Cerebellar cortex (tissue), 1 donor: Measurements from ENCODE around the gene CUL4A.
A peak's percentile ranks its signal among the peaks of the same experiment; 100 is the strongest.
"Not testable (repeated sequence)": the region's sequence is repeated elsewhere in the genome, so short reads cannot be mapped to it uniquely, and the experiment has no call there.

Source experiments
- DNase-seq: peaks from one replicate; pipeline ENCODE4 v3.0.0-alpha.2; 2015; ENCODE audit warnings: low spot score

The CUL4A gene

GRCh38 chr13:113239357-113239756 is 29.9 kb downstream of the CUL4A start:
- DNase-seq, result no peak

- DNase-seq, result no peak
Observed at GRCh38 chr13:113239986-113240385, 30.6 kb downstream of the CUL4A start.

- DNase-seq, result not testable (repeated sequence)
Observed at GRCh38 chr13:113241623-113242022, 32.2 kb downstream of the CUL4A start.

GRCh38 chr13:113243847-113244246 is 34.4 kb downstream of the CUL4A start:
- no peak for DNase-seq

GRCh38 chr13:113245849-113246796 is 36.7 kb downstream of the CUL4A start:
- DNase-seq, result no peak

- no peak for DNase-seq
Observed at GRCh38 chr13:113252516-113253095, 43.2 kb downstream of the CUL4A start.

GRCh38 chr13:113257908-113258307 is 48.5 kb downstream of the CUL4A start:
- not testable (repeated sequence) for DNase-seq

- DNase-seq, result no peak
Observed at GRCh38 chr13:113258321-113259054, 49.1 kb downstream of the CUL4A start.

- no peak for DNase-seq
Observed at GRCh38 chr13:113260996-113261395, 51.6 kb downstream of the CUL4A start.

- DNase-seq, result not testable (repeated sequence)
Observed at GRCh38 chr13:113263016-113263415, 53.6 kb downstream of the CUL4A start.

- DNase-seq, result no peak
Observed at GRCh38 chr13:113267642-113268405, 58.4 kb downstream of the CUL4A start.

- no peak for DNase-seq
Observed at GRCh38 chr13:113272031-113272430, 62.6 kb downstream of the CUL4A start.

GRCh38 chr13:113272701-113273181 is 63.3 kb downstream of the CUL4A start:
- no peak for DNase-seq

GRCh38 chr13:113273321-113273720 is 63.9 kb downstream of the CUL4A start:
- no peak for DNase-seq

GRCh38 chr13:113273851-113274590 is 64.6 kb downstream of the CUL4A start:
- DNase-seq, result peak; percentile 67

GRCh38 chr13:113274721-113275120 is 65.3 kb downstream of the CUL4A start:
- no peak for DNase-seq

- peak; percentile 57 for DNase-seq
Observed at GRCh38 chr13:113275387-113275786, 66.0 kb downstream of the CUL4A start.

GRCh38 chr13:113280126-113280525 is 70.7 kb downstream of the CUL4A start:
- DNase-seq, result no peak

GRCh38 chr13:113283904-113284303 is 74.5 kb downstream of the CUL4A start:
- DNase-seq, result no peak

- DNase-seq, result no peak
Observed at GRCh38 chr13:113288880-113289279, 79.5 kb downstream of the CUL4A start.

GRCh38 chr13:113291129-113291528 is 81.7 kb downstream of the CUL4A start:
- DNase-seq, result no peak
